HEK293 (cell line): ENCODE measurements around the gene RECK.

Experiments used
- CTCF ChIA-PET: fragments of 350-600 bp; formaldehyde crosslinking; extraction: SDS; loops from one replicate; lab custom pipeline; 2021; ENCODE audit warnings: antibody characterized with exemption; lab: Yijun Ruan, JAX
- POLR2A ChIA-PET: fragments of 300-600 bp; formaldehyde crosslinking; extraction: SDS; loops from one replicate; lab custom pipeline; 2020; ENCODE audit warnings: antibody characterized with exemption, inconsistent platforms; lab: Yijun Ruan, JAX
- H3K27ac ChIP-seq: fragments of 200-500 bp; sonication (Bioruptor generic); 2 replicates; pipeline ENCODE4 v1.5.1; 2014; ENCODE audit warnings: low read depth, low read length, control low read depth, inconsistent platforms; ENCODE audit errors: extremely low read depth
- H3K36me3 ChIP-seq, 2 experiments: fragments of 200-500 bp in 1 of 2; sonication (Bioruptor generic) in 1 of 2; 1 replicate in 1 of 2; 2 replicates in 1 of 2; pipeline ENCODE4 v1.5.1; 2014 to 2017; ENCODE audit warnings: inconsistent platforms in 2 of 2, low read length in 2 of 2; ENCODE audit not compliant: control insufficient read depth in 2 of 2, insufficient read depth in 1 of 2
- H3K4me1 ChIP-seq: fragments of 200-500 bp; sonication (Bioruptor generic); 2 replicates; pipeline ENCODE4 v1.5.1; 2014; ENCODE audit warnings: mild to moderate bottlenecking, low read length, inconsistent platforms; ENCODE audit not compliant: control insufficient read depth, insufficient read depth
- H3K4me3 ChIP-seq: 2 replicates; pipeline ENCODE4 v1.5.1; 2011; ENCODE audit warnings: low read depth, mild to moderate bottlenecking, control low read depth, low read length, moderate library complexity
- H3K9me3 ChIP-seq: fragments of 200-500 bp; sonication (Bioruptor generic); 2 replicates; pipeline ENCODE4 v1.5.1; 2014; ENCODE audit warnings: low read depth, low read length, inconsistent platforms; ENCODE audit not compliant: control insufficient read depth, insufficient read depth
- CTCF ChIP-seq: fragments of 450-650 bp; formaldehyde crosslinking; IDR thresholded peaks from 2 replicates; pipeline ENCODE4 v1.5.1; 2016; ENCODE audit warnings: missing biosample characterization, missing genetic modification characterization
- KLF1 ChIP-seq: fragments of 450-650 bp; formaldehyde crosslinking; IDR thresholded peaks from 2 replicates; pipeline ENCODE4 v1.5.1; 2016; ENCODE audit warnings: missing biosample characterization, missing genetic modification characterization
- PATZ1 ChIP-seq: fragments of 450-650 bp; formaldehyde crosslinking; IDR thresholded peaks from 2 replicates; pipeline ENCODE4 v1.5.1; 2016; ENCODE audit warnings: missing biosample characterization, missing genetic modification characterization
- PRDM2 ChIP-seq: fragments of 450-650 bp; formaldehyde crosslinking; IDR thresholded peaks from 2 replicates; pipeline ENCODE4 v1.5.1; 2016; ENCODE audit warnings: missing biosample characterization, missing genetic modification characterization, borderline replicate concordance
- YY2 ChIP-seq: fragments of 450-650 bp; formaldehyde crosslinking; IDR thresholded peaks from 2 replicates; pipeline ENCODE4 v1.5.1; 2016; ENCODE audit warnings: missing biosample characterization, missing genetic modification characterization
- ZBTB20 ChIP-seq: fragments of 450-650 bp; formaldehyde crosslinking; IDR thresholded peaks from 2 replicates; pipeline ENCODE4 v1.5.1; 2016; ENCODE audit warnings: missing biosample characterization, missing genetic modification characterization
- ZBTB49 ChIP-seq: fragments of 450-650 bp; formaldehyde crosslinking; IDR thresholded peaks from 2 replicates; pipeline ENCODE4 v1.5.1; 2016; ENCODE audit warnings: missing biosample characterization, missing genetic modification characterization, low read depth
- ZNF132 ChIP-seq: fragments of 450-650 bp; formaldehyde crosslinking; IDR thresholded peaks from 2 replicates; pipeline ENCODE4 v1.5.1; 2017; ENCODE audit warnings: missing biosample characterization, missing genetic modification characterization, borderline replicate concordance
- ZNF202 ChIP-seq: fragments of 450-650 bp; formaldehyde crosslinking; IDR thresholded peaks from 2 replicates; pipeline ENCODE4 v1.5.1; 2016; ENCODE audit warnings: missing biosample characterization, missing genetic modification characterization, borderline replicate concordance
- ZNF214 ChIP-seq: fragments of 450-650 bp; formaldehyde crosslinking; IDR thresholded peaks from 2 replicates; pipeline ENCODE4 v1.5.1; 2017; ENCODE audit warnings: missing biosample characterization, mild to moderate bottlenecking, missing genetic modification characterization, borderline replicate concordance
- ZNF223 ChIP-seq: fragments of 450-650 bp; formaldehyde crosslinking; IDR thresholded peaks from 2 replicates; pipeline ENCODE4 v1.5.1; 2016; ENCODE audit warnings: missing biosample characterization, missing genetic modification characterization
- ZNF24 ChIP-seq: fragments of 450-650 bp; formaldehyde crosslinking; IDR thresholded peaks from 2 replicates; pipeline ENCODE4 v1.5.1; 2016; ENCODE audit warnings: missing biosample characterization, missing genetic modification characterization
- ZNF629 ChIP-seq: fragments of 450-650 bp; formaldehyde crosslinking; IDR thresholded peaks from 2 replicates; pipeline ENCODE4 v1.5.1; 2017; ENCODE audit warnings: missing biosample characterization, missing genetic modification characterization
- ZNF654 ChIP-seq: fragments of 450-650 bp; formaldehyde crosslinking; IDR thresholded peaks from 2 replicates; pipeline ENCODE4 v1.5.1; 2016; ENCODE audit warnings: low read depth, missing biosample characterization, missing genetic modification characterization
- ZNF837 ChIP-seq: fragments of 450-650 bp; formaldehyde crosslinking; IDR thresholded peaks from 2 replicates; pipeline ENCODE4 v1.5.1; 2016; ENCODE audit warnings: missing biosample characterization, missing genetic modification characterization

The RECK gene

GRCh38 chr9:36140086-36141084 is 103.7 kb downstream of the RECK start:
- H3K4me3 ChIP-seq: no peak overlapping the region
- H3K4me1 ChIP-seq: no peaks in the 10 kb centered on the region
- no peaks in the 10 kb centered on the region for H3K36me3 ChIP-seq
- CTCF ChIA-PET: interaction anchor here (0.7 to 7.0 kb wide), 10 partner anchors 24 to 233 kb away, joined by 3 to 55 read pairs (median 4); no protein-coding TSS in a partner anchor
- POLR2A ChIA-PET: interaction anchor here (1.2 to 2.2 kb wide), 2 partner anchors 9 to 50 kb away, joined by 4 to 5 read pairs; partner anchors contain the start of gene CLTA
- TF ChIP-seq ZNF24 (tag by site-specific recombination) (0 out of 2 replicates have a peak, but pooled peaks have one; percentile 45), ZNF223 (tag by site-specific recombination) (no peak)
- H3K27ac ChIP-seq: no peak overlapping the region
- no peaks in the 10 kb centered on the region for H3K9me3 ChIP-seq

GRCh38 chr9:36141288-36141687 is 104.6 kb downstream of the RECK start:
- H3K27ac ChIP-seq: no peak overlapping the region
- no peaks in the 10 kb centered on the region for H3K36me3 ChIP-seq
- TF ChIP-seq ZBTB49 (tag by site-specific recombination): no peak
- TF ChIP-seq CTCF: peak; percentile 26; the same call in 1 of the 2 replicates
- no peak overlapping the region for H3K4me3 ChIP-seq
- CTCF ChIA-PET: interaction anchor here (0.7 to 7.0 kb wide), 8 partner anchors 23 to 233 kb away, joined by 3 to 55 read pairs (median 4); no protein-coding TSS in a partner anchor
- H3K4me1 ChIP-seq: no peaks in the 10 kb centered on the region
- no peaks in the 10 kb centered on the region for H3K9me3 ChIP-seq
- POLR2A ChIA-PET: interaction anchor here (0.6 kb wide), 1 partner anchor 27 kb away, joined by 3 read pairs; no protein-coding TSS in a partner anchor

GRCh38 chr9:36141761-36142160 is 105.0 kb downstream of the RECK start:
- no peaks in the 10 kb centered on the region for H3K9me3 ChIP-seq
- no peaks in the 10 kb centered on the region for H3K36me3 ChIP-seq
- H3K4me1 ChIP-seq: no peaks in the 10 kb centered on the region
- H3K27ac ChIP-seq: no peak overlapping the region
- TF ChIP-seq ZNF837 (tag by site-specific recombination): no peak
- TF ChIP-seq PRDM2 (tag by site-specific recombination): no peak
- no peak for TF ChIP-seq ZNF214
- no peak for TF ChIP-seq ZBTB20 (tag by site-specific recombination)
- no peak for TF ChIP-seq ZNF223 (tag by site-specific recombination)
- no peak for TF ChIP-seq ZNF202
- TF ChIP-seq ZNF654 (tag by site-specific recombination): no peak
- no peak for TF ChIP-seq YY2 (tag by site-specific recombination)
- TF ChIP-seq ZNF132: no peak
- TF ChIP-seq PATZ1: no peak
- no peak for TF ChIP-seq KLF1 (tag by site-specific recombination)
- no peak for TF ChIP-seq ZNF629 (tag by site-specific recombination)
- TF ChIP-seq, all 188 proteins: peak for 0
- ChIA-PET CTCF (interaction anchor here (0.6 to 7.0 kb wide), 4 partner anchors 23 to 66 kb away, joined by 3 to 55 read pairs (median 4); no protein-coding TSS in a partner anchor), POLR2A (interaction anchor here (0.6 kb wide), 1 partner anchor 27 kb away, joined by 3 read pairs; no protein-coding TSS in a partner anchor)
- no peak overlapping the region for H3K4me3 ChIP-seq
